Breast epithelium (tissue), 3 donors: ENCODE data around the gene BTBD7.

Experiments used
- CTCF ChIP-seq, 3 donors: fragments of 450-650 bp; IDR thresholded peaks; one replicate each; pipeline ENCODE4 v1.5.1; 2016 to 2017; ENCODE audit warnings: antibody characterized with exemption in 3 of 3, mild to moderate bottlenecking in 3 of 3, moderate library complexity in 3 of 3
- POLR2A ChIP-seq: fragments of 450-650 bp; IDR thresholded peaks from one replicate; pipeline ENCODE4 v1.6.1; 2016; ENCODE audit warnings: antibody characterized with exemption, mild to moderate bottlenecking, moderate library complexity
- POLR2AphosphoS5 ChIP-seq, 3 donors: sonication (generic); formaldehyde crosslinking; IDR thresholded peaks; one replicate each; pipeline ENCODE4 v1.6.1; 2017; ENCODE audit warnings: antibody characterized with exemption in 3 of 3

- TF ChIP-seq CTCF (IDR thresholded peaks at IDR 0.05) = no peak
- no peak for TF ChIP-seq POLR2AphosphoS5 (IDR thresholded peaks at IDR 0.05)
- no peak for TF ChIP-seq POLR2A
Observed at GRCh38 chr14:93276031-93276716, 56.7 kb downstream of the BTBD7 start.
